ENCODE results near the gene TBC1D14.
"Not testable (repeated sequence)": the region's sequence is repeated elsewhere in the genome, so short reads cannot be mapped to it uniquely, and the experiment has no call there.

The TBC1D14 gene

GRCh38 chr4:6890971-6891370, 18.7 kb upstream of the TBC1D14 start:
- not testable (repeated sequence) for DNase-seq

- DNase-seq, result no peak
Observed at GRCh38 chr4:6891436-6892170, 18.0 kb upstream of the TBC1D14 start.

GRCh38 chr4:6892190-6892908, 17.3 kb upstream of the TBC1D14 start:
- peak in 2 of 6 experiments; percentile 9 for DNase-seq

GRCh38 chr4:6892909-6893202, 16.8 kb upstream of the TBC1D14 start:
- no peak for DNase-seq

- no peak for DNase-seq
Observed at GRCh38 chr4:6893449-6894085, 16.1 kb upstream of the TBC1D14 start.

GRCh38 chr4:6894086-6894478, 15.5 kb upstream of the TBC1D14 start:
- no peak for DNase-seq

GRCh38 chr4:6894528-6895498, 14.8 kb upstream of the TBC1D14 start:
- DNase-seq, result no peak

GRCh38 chr4:6896035-6896434, 13.6 kb upstream of the TBC1D14 start:
- DNase-seq, result no peak

- DNase-seq, result no peak
Observed at GRCh38 chr4:6898763-6899162, 10.9 kb upstream of the TBC1D14 start.

- no peak for DNase-seq
Observed at GRCh38 chr4:6900181-6900812, 9.3 kb upstream of the TBC1D14 start.

- no peak for DNase-seq
Observed at GRCh38 chr4:6900956-6901355, 8.7 kb upstream of the TBC1D14 start.

- no peak for DNase-seq
Observed at GRCh38 chr4:6901669-6902317, 7.8 kb upstream of the TBC1D14 start.

- DNase-seq, result no peak
Observed at GRCh38 chr4:6902318-6903042, 7.1 kb upstream of the TBC1D14 start.

GRCh38 chr4:6905516-6906445, 3.8 kb upstream of the TBC1D14 start:
- DNase-seq, result no peak

- not testable (repeated sequence) for DNase-seq
Observed at GRCh38 chr4:6906486-6906885, 3.1 kb upstream of the TBC1D14 start.

GRCh38 chr4:6907658-6908191, 1.9 kb upstream of the TBC1D14 start:
- DNase-seq, result peak in 1 of 6 experiments; percentile 13

- no peak for DNase-seq
Observed at GRCh38 chr4:6908432-6909112, 1.1 kb upstream of the TBC1D14 start.

- DNase-seq, result peak in 1 of 6 experiments; percentile 49
Observed at GRCh38 chr4:6909970-6910339, 329 bp downstream of the TBC1D14 start.

GRCh38 chr4:6910340-6910959, 824 bp downstream of the TBC1D14 start:
- peak in 3 of 6 experiments; percentile 9 to 13 (median 13) for DNase-seq

Data from stimulated activated naive CD4-positive, alpha-beta T cell (primary cell).